H1 (cell line): ENCODE results near the gene DSCAM. TPM values are rescaled to one million over a fixed set of nuclear protein-coding genes. Genes with fewer than 3 reads are reported as not detected.

Source experiments
- CEBPB ChIP-seq: IDR thresholded peaks from 2 replicates; pipeline ENCODE4 v1.6.1; 2012; ENCODE audit warnings: low read depth, low read length
- CHD7 ChIP-seq: fragments of 300-600 bp; sonication (generic); IDR thresholded peaks from 2 replicates; pipeline ENCODE4 v1.7.1; 2012; ENCODE audit warnings: low read length, moderate library complexity, mild to moderate bottlenecking, inconsistent platforms; ENCODE audit not compliant: insufficient replicate concordance
- polyA plus RNA-seq, 7 experiments: library from polyadenylated mRNA; depleted of rRNA in 3 of 7; stranded (reverse) in 5 of 7; unstranded in 2 of 7; fragments of >200 nt in 5 of 7; fragments of 200-250 nt in 2 of 7; gene quantifications; 1 replicate in 5 of 7; 2 replicates in 1 of 7; 4 replicates in 1 of 7; pipeline versions ENCODE4 v1.2.1 to v1.2.3, GENCODE V29; 2011 to 2013; ENCODE audit warnings: missing spikeins in 2 of 7, mixed read lengths in 2 of 7
- total RNA-seq: library from RNA; stranded (reverse); fragmentation: NEBNext Ultra II Directional; extraction: Animal tissue kit (Norgen Biotek cat#: 25700); gene quantifications from 2 replicates; pipeline ENCODE4 v1.2.1, GENCODE V29; 2021

Gene DSCAM
- total and polyA plus RNA-seq, 2 of the 8 experiments (the other 6 are each of a cell fraction or from before 2014, with no cell fraction given), result 0.02 to 0.15 TPM

DNA sequence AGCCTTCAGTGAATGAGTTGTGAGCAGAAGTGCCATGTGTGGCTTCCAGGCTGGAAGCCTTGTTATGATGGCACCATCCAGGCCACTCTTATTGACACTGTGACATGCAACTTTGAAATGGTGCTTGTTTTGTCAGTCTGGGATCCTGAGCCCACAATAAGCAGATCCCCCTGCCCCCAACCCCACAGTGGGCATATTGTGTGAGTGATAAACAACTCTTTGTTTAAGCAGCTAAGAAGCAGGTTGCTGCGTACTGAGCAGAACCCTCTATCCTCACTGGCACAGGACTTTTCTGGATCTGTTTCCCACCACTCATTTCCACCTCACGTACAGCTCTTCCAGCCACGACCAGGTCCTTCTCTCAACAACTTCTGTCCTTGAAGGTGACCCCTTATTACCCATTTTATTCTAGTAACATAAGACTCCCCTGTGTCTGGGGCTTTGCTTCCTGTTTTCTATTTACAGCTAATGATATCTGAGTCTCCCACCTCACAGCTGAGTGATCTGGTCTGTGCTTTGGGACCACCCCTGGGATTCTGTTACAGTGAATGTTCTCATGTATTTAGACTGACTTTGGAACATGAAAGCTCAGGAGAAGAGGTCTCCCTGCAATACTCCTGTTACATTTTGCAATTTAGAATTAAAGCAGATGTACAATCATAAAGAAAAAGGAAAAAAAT lies 604.2 kb downstream of the DSCAM start (continued):
- no peak for TF ChIP-seq CHD7
- TF ChIP-seq CEBPB, result no peak
